HEK293 (cell line): ENCODE results near the gene ARHGAP11B.
"Not testable (repeated sequence)": the region's sequence is repeated elsewhere in the genome, so short reads cannot be mapped to it uniquely, and the experiment has no call there.

Experiments used
- GLI4 ChIP-seq: fragments of 450-650 bp; formaldehyde crosslinking; IDR thresholded peaks from 2 replicates; pipeline ENCODE4 v1.5.1; 2016; ENCODE audit warnings: missing biosample characterization, missing genetic modification characterization
- TCF7L2 ChIP-seq: IDR thresholded peaks from 2 replicates; pipeline ENCODE4 v1.6.1; 2011; ENCODE audit warnings: low read depth, mild to moderate bottlenecking, inconsistent platforms, low read length, moderate library complexity, borderline replicate concordance
- ZFP37 ChIP-seq: fragments of 450-650 bp; formaldehyde crosslinking; IDR thresholded peaks from 2 replicates; pipeline ENCODE4 v1.5.1; 2016; ENCODE audit warnings: missing biosample characterization, missing genetic modification characterization
- ZIC2 ChIP-seq: fragments of 450-650 bp; formaldehyde crosslinking; IDR thresholded peaks from 2 replicates; pipeline ENCODE4 v1.5.1; 2016; ENCODE audit warnings: missing biosample characterization, missing genetic modification characterization
- ZNF677 ChIP-seq: fragments of 450-650 bp; IDR thresholded peaks from 2 replicates; pipeline ENCODE4 v1.5.0; 2018; ENCODE audit warnings: missing biosample characterization, mild to moderate bottlenecking, missing genetic modification characterization, moderate library complexity
- TF ChIP-seq, protein P1 (sequence below): fragments of 450-650 bp; formaldehyde crosslinking; IDR thresholded peaks from 2 replicates; pipeline ENCODE4 v1.5.1; 2016; ENCODE audit warnings: missing biosample characterization, missing genetic modification characterization

DNA sequence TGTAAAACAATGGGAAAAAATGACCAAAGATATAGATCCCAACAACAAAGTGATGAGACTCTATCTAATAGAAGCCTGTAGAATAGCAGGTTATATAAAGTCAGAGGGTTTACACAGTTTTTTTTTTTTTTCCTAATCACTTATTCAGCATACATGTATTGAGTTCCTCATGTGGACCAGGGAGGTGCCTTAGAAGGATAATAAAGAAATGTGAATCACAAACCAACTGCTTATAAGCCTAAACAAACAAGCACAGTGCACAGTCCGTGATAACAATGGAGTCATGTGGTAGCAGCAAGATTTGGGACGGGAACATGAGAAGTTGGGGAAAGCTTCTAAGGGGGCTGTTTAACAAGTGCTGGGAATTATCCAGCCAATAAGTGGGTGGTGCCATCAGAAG, 60.7 kb downstream of the ARHGAP11B start:
- not testable (repeated sequence) for TF ChIP-seq GLI4 (tag by site-specific recombination); ZNF677; TCF7L2; ZFP37 (tag by site-specific recombination); ZIC2 (tag by site-specific recombination)
- TF ChIP-seq, protein P1, sequence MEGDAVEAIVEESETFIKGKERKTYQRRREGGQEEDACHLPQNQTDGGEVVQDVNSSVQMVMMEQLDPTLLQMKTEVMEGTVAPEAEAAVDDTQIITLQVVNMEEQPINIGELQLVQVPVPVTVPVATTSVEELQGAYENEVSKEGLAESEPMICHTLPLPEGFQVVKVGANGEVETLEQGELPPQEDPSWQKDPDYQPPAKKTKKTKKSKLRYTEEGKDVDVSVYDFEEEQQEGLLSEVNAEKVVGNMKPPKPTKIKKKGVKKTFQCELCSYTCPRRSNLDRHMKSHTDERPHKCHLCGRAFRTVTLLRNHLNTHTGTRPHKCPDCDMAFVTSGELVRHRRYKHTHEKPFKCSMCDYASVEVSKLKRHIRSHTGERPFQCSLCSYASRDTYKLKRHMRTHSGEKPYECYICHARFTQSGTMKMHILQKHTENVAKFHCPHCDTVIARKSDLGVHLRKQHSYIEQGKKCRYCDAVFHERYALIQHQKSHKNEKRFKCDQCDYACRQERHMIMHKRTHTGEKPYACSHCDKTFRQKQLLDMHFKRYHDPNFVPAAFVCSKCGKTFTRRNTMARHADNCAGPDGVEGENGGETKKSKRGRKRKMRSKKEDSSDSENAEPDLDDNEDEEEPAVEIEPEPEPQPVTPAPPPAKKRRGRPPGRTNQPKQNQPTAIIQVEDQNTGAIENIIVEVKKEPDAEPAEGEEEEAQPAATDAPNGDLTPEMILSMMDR (tag by site-specific recombination): not testable (repeated sequence)
